Measurements from ENCODE around the gene CXCR4.

DNA sequence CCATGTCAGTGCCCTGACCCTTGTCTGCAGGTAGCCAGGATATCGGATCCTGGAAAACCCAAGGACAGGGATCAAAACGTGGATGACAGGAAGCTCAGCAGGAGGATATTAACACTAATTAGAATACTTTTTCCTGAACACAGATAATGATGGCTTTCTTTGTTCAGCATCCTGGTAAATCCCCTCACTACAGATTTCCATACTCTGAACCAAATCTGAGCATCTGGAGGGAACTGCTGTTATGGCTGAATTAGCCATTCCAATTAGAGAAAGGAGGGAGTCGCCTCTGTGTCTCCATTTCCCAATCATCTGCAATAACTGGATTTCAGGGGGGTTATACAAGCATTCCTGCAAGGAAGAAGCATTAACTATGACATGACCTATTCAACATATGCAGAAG is 24.4 kb downstream of the CXCR4 start:
- TF ChIP-seq, protein P1, sequence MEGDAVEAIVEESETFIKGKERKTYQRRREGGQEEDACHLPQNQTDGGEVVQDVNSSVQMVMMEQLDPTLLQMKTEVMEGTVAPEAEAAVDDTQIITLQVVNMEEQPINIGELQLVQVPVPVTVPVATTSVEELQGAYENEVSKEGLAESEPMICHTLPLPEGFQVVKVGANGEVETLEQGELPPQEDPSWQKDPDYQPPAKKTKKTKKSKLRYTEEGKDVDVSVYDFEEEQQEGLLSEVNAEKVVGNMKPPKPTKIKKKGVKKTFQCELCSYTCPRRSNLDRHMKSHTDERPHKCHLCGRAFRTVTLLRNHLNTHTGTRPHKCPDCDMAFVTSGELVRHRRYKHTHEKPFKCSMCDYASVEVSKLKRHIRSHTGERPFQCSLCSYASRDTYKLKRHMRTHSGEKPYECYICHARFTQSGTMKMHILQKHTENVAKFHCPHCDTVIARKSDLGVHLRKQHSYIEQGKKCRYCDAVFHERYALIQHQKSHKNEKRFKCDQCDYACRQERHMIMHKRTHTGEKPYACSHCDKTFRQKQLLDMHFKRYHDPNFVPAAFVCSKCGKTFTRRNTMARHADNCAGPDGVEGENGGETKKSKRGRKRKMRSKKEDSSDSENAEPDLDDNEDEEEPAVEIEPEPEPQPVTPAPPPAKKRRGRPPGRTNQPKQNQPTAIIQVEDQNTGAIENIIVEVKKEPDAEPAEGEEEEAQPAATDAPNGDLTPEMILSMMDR (IDR thresholded peaks at IDR 0.05; ENCODE audit: low read depth, low read length, poor library complexity, severe bottlenecking) = no peak
- TF ChIP-seq EZH2phosphoT487 (IDR thresholded peaks at IDR 0.05; ENCODE audit: borderline replicate concordance, low read length) = no peak

Measured in DOHH2 (cell line).